Sigmoid colon (tissue), 4 donors: ENCODE measurements around the gene LRFN2.

ENCODE experiments used
- POLR2AphosphoS5 ChIP-seq, 4 donors: sonication (generic); formaldehyde crosslinking; IDR thresholded peaks; one replicate each; pipeline ENCODE4 v1.6.1; 2017; ENCODE audit warnings: antibody characterized with exemption in 4 of 4
- TF ChIP-seq, protein P1 (sequence below), 4 experiments: fragments of 450-650 bp in 3 of 4; fragments of 200-600 bp in 1 of 4; IDR thresholded peaks; one replicate each; pipeline ENCODE4 v1.5.1; 2016 to 2019; ENCODE audit warnings: antibody characterized with exemption in 4 of 4, mild to moderate bottlenecking in 3 of 4, moderate library complexity in 2 of 4

DNA sequence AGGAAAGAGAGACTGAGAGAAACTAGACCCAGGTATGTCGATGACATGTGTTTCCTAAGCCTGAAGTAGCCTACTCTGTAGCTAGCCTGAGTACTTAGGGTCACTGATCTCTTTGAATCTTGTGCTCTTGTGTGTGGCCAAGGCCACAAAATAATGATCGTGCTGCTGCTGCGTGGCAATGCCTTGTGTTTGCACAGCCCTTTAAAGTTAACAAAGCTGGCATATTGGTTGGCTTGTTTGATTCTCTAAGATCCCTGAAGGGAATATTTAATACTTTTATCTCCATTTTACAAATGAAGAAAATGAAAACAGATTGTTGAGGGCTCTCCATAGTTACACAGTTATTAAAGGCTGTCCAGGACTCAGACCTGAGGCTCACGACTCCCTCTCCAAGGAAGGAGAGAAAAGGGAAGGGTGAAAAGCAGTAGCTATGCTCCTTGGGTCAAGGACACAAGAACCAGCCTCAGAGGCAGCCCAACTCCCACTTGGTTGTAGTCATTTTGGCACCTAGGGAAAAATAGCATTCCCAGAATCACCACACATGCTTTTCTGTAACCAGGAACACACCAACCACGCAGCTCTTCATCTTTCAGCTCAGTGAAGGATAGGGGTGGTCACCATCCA lies 130.7 kb downstream of the LRFN2 start:
- TF ChIP-seq POLR2AphosphoS5 (IDR thresholded peaks at IDR 0.05) = no peak
- TF ChIP-seq, protein P1, sequence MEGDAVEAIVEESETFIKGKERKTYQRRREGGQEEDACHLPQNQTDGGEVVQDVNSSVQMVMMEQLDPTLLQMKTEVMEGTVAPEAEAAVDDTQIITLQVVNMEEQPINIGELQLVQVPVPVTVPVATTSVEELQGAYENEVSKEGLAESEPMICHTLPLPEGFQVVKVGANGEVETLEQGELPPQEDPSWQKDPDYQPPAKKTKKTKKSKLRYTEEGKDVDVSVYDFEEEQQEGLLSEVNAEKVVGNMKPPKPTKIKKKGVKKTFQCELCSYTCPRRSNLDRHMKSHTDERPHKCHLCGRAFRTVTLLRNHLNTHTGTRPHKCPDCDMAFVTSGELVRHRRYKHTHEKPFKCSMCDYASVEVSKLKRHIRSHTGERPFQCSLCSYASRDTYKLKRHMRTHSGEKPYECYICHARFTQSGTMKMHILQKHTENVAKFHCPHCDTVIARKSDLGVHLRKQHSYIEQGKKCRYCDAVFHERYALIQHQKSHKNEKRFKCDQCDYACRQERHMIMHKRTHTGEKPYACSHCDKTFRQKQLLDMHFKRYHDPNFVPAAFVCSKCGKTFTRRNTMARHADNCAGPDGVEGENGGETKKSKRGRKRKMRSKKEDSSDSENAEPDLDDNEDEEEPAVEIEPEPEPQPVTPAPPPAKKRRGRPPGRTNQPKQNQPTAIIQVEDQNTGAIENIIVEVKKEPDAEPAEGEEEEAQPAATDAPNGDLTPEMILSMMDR (IDR thresholded peaks at IDR 0.05) = no peak
